ENCODE data around the gene OR2T12.
"Not testable (repeated sequence)": the region's sequence is repeated elsewhere in the genome, so short reads cannot be mapped to it uniquely, and the experiment has no call there.

DNA sequence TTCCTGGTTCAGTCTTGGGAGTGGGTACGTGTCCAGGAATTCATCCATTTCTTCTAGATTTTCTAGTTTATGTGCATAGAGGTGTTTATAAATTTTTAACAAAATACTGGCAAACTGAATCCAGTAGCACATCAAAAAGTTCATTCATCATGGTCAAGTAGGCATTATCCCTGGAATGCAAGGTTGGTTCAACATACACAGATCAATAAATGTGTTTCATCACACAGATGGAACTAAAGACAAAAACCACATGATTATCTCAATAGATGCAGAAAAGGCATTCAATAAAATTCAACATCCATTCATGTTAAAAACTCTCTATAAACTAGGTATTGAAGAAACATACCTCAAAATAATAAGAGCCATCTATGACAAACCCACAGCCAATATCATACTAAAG lies 43.9 kb downstream of the OR2T12 start:
- TF ChIP-seq NANOG (IDR thresholded peaks at IDR 0.05; ENCODE audit: borderline replicate concordance); EZH2phosphoT487 (IDR thresholded peaks at IDR 0.05; ENCODE audit: unreplicated experiment); CREB1 (CRISPR knock-in tag; IDR thresholded peaks at IDR 0.05; ENCODE audit: low read depth); POLR2AphosphoS5 (IDR thresholded peaks at IDR 0.05; ENCODE audit: low read depth); ZNF114 (CRISPR knock-in tag; IDR thresholded peaks at IDR 0.05); EZH2 (IDR thresholded peaks at IDR 0.05; ENCODE audit: low read depth, unreplicated experiment); JUNB (IDR thresholded peaks at IDR 0.05; ENCODE audit: unreplicated experiment); ZNF331 (CRISPR knock-in tag; IDR thresholded peaks at IDR 0.05; ENCODE audit: low read depth): not testable (repeated sequence)
- TF ChIP-seq, protein P1, sequence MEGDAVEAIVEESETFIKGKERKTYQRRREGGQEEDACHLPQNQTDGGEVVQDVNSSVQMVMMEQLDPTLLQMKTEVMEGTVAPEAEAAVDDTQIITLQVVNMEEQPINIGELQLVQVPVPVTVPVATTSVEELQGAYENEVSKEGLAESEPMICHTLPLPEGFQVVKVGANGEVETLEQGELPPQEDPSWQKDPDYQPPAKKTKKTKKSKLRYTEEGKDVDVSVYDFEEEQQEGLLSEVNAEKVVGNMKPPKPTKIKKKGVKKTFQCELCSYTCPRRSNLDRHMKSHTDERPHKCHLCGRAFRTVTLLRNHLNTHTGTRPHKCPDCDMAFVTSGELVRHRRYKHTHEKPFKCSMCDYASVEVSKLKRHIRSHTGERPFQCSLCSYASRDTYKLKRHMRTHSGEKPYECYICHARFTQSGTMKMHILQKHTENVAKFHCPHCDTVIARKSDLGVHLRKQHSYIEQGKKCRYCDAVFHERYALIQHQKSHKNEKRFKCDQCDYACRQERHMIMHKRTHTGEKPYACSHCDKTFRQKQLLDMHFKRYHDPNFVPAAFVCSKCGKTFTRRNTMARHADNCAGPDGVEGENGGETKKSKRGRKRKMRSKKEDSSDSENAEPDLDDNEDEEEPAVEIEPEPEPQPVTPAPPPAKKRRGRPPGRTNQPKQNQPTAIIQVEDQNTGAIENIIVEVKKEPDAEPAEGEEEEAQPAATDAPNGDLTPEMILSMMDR (conservative IDR thresholded peaks at IDR 0.05; ENCODE audit: low read depth in 2 of 2) = not testable (repeated sequence)
- TF ChIP-seq, protein P2, sequence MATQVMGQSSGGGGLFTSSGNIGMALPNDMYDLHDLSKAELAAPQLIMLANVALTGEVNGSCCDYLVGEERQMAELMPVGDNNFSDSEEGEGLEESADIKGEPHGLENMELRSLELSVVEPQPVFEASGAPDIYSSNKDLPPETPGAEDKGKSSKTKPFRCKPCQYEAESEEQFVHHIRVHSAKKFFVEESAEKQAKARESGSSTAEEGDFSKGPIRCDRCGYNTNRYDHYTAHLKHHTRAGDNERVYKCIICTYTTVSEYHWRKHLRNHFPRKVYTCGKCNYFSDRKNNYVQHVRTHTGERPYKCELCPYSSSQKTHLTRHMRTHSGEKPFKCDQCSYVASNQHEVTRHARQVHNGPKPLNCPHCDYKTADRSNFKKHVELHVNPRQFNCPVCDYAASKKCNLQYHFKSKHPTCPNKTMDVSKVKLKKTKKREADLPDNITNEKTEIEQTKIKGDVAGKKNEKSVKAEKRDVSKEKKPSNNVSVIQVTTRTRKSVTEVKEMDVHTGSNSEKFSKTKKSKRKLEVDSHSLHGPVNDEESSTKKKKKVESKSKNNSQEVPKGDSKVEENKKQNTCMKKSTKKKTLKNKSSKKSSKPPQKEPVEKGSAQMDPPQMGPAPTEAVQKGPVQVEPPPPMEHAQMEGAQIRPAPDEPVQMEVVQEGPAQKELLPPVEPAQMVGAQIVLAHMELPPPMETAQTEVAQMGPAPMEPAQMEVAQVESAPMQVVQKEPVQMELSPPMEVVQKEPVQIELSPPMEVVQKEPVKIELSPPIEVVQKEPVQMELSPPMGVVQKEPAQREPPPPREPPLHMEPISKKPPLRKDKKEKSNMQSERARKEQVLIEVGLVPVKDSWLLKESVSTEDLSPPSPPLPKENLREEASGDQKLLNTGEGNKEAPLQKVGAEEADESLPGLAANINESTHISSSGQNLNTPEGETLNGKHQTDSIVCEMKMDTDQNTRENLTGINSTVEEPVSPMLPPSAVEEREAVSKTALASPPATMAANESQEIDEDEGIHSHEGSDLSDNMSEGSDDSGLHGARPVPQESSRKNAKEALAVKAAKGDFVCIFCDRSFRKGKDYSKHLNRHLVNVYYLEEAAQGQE (IDR thresholded peaks at IDR 0.05; ENCODE audit: unreplicated experiment) = not testable (repeated sequence)
- TF ChIP-seq, protein P3, sequence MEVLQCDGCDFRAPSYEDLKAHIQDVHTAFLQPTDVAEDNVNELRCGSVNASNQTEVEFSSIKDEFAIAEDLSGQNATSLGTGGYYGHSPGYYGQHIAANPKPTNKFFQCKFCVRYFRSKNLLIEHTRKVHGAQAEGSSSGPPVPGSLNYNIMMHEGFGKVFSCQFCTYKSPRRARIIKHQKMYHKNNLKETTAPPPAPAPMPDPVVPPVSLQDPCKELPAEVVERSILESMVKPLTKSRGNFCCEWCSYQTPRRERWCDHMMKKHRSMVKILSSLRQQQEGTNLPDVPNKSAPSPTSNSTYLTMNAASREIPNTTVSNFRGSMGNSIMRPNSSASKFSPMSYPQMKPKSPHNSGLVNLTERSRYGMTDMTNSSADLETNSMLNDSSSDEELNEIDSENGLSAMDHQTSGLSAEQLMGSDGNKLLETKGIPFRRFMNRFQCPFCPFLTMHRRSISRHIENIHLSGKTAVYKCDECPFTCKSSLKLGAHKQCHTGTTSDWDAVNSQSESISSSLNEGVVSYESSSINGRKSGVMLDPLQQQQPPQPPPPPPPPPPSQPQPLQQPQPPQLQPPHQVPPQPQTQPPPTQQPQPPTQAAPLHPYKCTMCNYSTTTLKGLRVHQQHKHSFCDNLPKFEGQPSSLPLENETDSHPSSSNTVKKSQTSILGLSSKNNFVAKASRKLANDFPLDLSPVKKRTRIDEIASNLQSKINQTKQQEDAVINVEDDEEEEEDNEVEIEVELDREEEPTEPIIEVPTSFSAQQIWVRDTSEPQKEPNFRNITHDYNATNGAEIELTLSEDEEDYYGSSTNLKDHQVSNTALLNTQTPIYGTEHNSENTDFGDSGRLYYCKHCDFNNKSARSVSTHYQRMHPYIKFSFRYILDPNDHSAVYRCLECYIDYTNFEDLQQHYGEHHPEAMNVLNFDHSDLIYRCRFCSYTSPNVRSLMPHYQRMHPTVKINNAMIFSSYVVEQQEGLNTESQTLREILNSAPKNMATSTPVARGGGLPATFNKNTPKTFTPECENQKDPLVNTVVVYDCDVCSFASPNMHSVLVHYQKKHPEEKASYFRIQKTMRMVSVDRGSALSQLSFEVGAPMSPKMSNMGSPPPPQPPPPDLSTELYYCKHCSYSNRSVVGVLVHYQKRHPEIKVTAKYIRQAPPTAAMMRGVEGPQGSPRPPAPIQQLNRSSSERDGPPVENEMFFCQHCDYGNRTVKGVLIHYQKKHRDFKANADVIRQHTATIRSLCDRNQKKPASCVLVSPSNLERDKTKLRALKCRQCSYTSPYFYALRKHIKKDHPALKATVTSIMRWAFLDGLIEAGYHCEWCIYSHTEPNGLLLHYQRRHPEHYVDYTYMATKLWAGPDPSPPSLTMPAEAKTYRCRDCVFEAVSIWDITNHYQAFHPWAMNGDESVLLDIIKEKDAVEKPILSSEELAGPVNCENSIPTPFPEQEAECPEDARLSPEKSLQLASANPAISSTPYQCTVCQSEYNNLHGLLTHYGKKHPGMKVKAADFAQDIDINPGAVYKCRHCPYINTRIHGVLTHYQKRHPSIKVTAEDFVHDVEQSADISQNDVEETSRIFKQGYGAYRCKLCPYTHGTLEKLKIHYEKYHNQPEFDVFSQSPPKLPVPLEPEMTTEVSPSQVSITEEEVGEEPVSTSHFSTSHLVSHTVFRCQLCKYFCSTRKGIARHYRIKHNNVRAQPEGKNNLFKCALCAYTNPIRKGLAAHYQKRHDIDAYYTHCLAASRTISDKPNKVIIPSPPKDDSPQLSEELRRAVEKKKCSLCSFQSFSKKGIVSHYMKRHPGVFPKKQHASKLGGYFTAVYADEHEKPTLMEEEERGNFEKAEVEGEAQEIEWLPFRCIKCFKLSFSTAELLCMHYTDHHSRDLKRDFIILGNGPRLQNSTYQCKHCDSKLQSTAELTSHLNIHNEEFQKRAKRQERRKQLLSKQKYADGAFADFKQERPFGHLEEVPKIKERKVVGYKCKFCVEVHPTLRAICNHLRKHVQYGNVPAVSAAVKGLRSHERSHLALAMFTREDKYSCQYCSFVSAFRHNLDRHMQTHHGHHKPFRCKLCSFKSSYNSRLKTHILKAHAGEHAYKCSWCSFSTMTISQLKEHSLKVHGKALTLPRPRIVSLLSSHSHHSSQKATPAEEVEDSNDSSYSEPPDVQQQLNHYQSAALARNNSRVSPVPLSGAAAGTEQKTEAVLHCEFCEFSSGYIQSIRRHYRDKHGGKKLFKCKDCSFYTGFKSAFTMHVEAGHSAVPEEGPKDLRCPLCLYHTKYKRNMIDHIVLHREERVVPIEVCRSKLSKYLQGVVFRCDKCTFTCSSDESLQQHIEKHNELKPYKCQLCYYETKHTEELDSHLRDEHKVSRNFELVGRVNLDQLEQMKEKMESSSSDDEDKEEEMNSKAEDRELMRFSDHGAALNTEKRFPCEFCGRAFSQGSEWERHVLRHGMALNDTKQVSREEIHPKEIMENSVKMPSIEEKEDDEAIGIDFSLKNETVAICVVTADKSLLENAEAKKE (CRISPR knock-in tag; IDR thresholded peaks at IDR 0.05) = not testable (repeated sequence)

Data from GM23338 (cell line).